ENCODE data around the gene KIF26A. TPM values are rescaled to one million over a fixed set of nuclear protein-coding genes. Genes with fewer than 3 reads are reported as not detected.

The KIF26A gene
- total and polyA plus RNA-seq, 10 donors: 0.72 to 21.9 (median 9.2) TPM

DNA sequence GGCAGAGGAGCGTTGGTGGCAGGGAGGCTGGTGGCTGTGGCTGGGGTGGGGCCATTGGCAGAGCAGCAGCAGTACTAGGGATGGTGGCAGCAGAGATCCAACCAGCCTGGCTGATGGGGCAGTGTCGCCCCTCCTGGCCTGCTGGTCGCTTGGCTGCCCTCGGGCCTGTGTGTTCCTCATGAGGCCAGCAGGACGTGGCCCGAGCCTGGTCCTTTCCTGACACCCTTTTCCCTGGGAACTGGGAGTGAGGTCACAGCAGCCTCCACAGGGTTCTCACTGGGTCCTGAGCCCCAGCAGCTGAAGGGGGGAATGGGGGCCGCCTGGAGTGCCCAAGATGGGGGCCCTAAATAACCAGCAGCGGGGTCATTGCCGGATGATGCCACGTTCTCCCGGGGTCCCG is 46.1 kb downstream of the KIF26A start:
- H3K27ac ChIP-seq: no peak overlapping the region
- no peaks in the 10 kb centered on the region for H3K36me3 ChIP-seq
- TF ChIP-seq POLR2AphosphoS5 (IDR thresholded peaks at IDR 0.05) (peak in 1 of 3 donors; percentile 5), POLR2A (IDR thresholded peaks at IDR 0.05) (no peak)
- WGBS, 5 donors: 63 to 84% (median 73%) methylated on average over 6 to 12 of the region's 12 CpGs; no CpG with 5 or more reads in 1 of the 5 donors
- H3K27me3 ChIP-seq (replicated peaks in 1 of 7): peaks cover 0 to 51% (median 0%) of the 10 kb centered on the region in 7 donors
- DNase-seq: no peak
- no peaks in the 10 kb centered on the region for H3K9me3 ChIP-seq
- H3K4me1 ChIP-seq: peaks cover 0 to 8% (median 3%) of the 10 kb centered on the region in 6 donors
- intact Hi-C loops (cut with DNase I; ENCODE audit: low total_unique reads): no loop called here
- H3K4me3 ChIP-seq: no peak overlapping the region

DNA sequence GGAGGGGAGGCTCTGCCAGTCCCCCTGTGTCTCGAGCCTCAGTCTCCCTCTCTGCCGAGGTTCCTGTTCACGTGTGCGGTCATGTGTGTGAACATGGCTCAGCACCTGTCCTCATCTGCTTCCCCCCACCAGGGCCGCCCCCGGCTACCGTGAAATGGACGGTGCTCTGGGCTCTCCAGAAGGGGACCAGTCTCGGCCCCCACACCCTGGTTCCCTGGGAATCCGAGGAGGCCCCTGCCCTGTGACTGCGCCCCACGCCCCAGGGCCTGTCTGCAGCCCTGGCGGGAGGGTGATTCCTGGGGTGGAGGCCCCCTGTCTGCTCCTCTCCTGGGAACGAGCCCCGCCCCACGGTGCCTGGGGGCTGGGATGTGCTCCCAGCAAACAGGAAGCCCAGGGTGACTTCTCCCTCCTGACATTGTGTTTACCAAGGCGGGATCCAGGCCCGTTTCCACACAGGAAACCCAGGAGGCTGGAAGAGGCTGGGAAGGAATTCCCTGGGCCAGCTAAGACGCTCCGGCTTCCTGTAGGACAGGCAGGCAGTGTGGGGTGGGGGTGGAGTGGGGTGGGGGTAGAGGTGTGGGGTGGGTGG is 46.6 kb downstream of the KIF26A start:
- no peak overlapping the region for H3K27ac ChIP-seq
- peaks cover 0 to 8% (median 3%) of the 10 kb centered on the region in 6 donors for H3K4me1 ChIP-seq
- DNase-seq: no peak
- intact Hi-C loops (cut with DNase I; ENCODE audit: low total_unique reads): no loop called here
- no peaks in the 10 kb centered on the region for H3K9me3 ChIP-seq
- no peak overlapping the region for H3K4me3 ChIP-seq
- WGBS, 5 donors: 45 to 65% (median 49%) methylated on average over 14 to 20 of the region's 20 CpGs
- TF ChIP-seq POLR2A (IDR thresholded peaks at IDR 0.05): no peak
- no peak for TF ChIP-seq POLR2AphosphoS5 (IDR thresholded peaks at IDR 0.05)
- TF ChIP-seq, protein P1, sequence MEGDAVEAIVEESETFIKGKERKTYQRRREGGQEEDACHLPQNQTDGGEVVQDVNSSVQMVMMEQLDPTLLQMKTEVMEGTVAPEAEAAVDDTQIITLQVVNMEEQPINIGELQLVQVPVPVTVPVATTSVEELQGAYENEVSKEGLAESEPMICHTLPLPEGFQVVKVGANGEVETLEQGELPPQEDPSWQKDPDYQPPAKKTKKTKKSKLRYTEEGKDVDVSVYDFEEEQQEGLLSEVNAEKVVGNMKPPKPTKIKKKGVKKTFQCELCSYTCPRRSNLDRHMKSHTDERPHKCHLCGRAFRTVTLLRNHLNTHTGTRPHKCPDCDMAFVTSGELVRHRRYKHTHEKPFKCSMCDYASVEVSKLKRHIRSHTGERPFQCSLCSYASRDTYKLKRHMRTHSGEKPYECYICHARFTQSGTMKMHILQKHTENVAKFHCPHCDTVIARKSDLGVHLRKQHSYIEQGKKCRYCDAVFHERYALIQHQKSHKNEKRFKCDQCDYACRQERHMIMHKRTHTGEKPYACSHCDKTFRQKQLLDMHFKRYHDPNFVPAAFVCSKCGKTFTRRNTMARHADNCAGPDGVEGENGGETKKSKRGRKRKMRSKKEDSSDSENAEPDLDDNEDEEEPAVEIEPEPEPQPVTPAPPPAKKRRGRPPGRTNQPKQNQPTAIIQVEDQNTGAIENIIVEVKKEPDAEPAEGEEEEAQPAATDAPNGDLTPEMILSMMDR (IDR thresholded peaks at IDR 0.05 in 8 of 11, conservative IDR thresholded peaks at IDR 0.05 in 3 of 11): no peak
- H3K27me3 ChIP-seq (replicated peaks in 1 of 7): peaks cover 0 to 51% (median 0%) of the 10 kb centered on the region in 7 donors
- no peaks in the 10 kb centered on the region for H3K36me3 ChIP-seq

DNA sequence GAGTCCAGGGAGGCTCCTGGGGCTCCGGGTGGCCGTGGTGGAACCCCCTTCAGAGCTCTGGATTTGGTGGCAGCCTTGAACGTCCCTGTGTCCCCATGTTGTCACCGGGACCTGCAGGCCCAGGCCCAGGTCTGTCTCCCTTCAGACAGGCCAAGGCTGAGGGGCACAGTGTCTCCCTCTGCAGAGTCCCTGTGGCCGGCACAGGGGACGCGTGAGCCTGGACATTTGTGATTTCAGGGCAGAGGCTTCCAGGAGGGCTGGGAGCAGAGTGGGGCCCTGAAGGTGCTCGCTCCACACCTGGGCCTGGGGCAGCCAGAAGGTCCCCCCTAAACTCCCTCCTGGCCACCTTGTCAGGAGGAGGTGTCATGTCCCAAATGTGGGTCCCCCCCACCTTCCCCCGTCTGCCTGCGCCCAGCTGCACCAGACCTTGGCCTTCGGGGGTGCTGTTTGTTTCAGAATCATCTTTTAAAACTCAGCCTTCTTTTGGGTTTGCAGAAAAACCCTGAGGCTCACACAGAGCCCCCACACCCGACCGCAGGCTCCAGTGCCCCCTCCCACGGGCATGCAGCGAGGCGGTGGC is 47.6 kb downstream of the KIF26A start:
- TF ChIP-seq POLR2AphosphoS5 (IDR thresholded peaks at IDR 0.05): no peak
- TF ChIP-seq, protein P1 (IDR thresholded peaks at IDR 0.05 in 8 of 11, conservative IDR thresholded peaks at IDR 0.05 in 3 of 11): no peak
- no peak for TF ChIP-seq POLR2A (IDR thresholded peaks at IDR 0.05)
- Histone ChIP-seq H3K9me3 (no peaks in the 10 kb centered on the region), H3K27ac (no peak overlapping the region), H3K27me3 (replicated peaks in 1 of 7) (peaks cover 0 to 51% (median 0%) of the 10 kb centered on the region in 7 donors), H3K4me1 (peaks cover 0 to 8% (median 3%) of the 10 kb centered on the region in 6 donors), H3K36me3 (no peaks in the 10 kb centered on the region), H3K4me3 (no peak overlapping the region)
- 65 to 87% (median 80%) methylated on average over 12 to 16 of the region's 16 CpGs for WGBS, 5 donors
- intact Hi-C loops (cut with DNase I; ENCODE audit: low total_unique reads): no loop called here
- no peak for DNase-seq

DNA sequence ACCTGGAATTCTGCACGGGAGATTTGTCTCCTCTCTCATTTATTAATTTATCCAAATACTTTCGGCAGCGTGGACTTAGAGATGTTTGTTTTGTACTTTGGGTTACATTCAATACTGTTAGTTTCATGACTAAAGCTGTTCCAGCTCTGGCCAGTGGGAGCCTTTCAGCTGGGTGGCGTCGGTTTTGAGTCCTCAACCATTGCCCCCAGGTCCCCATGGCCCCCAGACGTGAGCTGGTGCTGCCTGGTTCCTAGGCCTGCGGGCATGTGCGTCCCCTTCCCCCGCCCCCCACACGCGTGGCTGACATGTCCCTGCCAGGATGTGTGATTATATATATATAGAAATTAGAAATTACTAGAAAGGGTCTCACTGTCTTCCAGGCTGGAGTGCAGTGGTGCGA is 48.2 kb downstream of the KIF26A start:
- intact Hi-C loops (cut with DNase I; ENCODE audit: low total_unique reads): no loop called here
- H3K27me3 ChIP-seq (replicated peaks in 1 of 7): peaks cover 0 to 49% (median 0%) of the 10 kb centered on the region in 7 donors
- no peak overlapping the region for H3K27ac ChIP-seq
- 79 to 89% (median 85%) methylated on average over 10 to 12 of the region's 12 CpGs for WGBS, 5 donors
- no peaks in the 10 kb centered on the region for H3K9me3 ChIP-seq
- H3K4me3 ChIP-seq: no peak overlapping the region
- TF ChIP-seq, protein P1 (IDR thresholded peaks at IDR 0.05 in 8 of 11, conservative IDR thresholded peaks at IDR 0.05 in 3 of 11): no peak
- TF ChIP-seq POLR2A (IDR thresholded peaks at IDR 0.05) (no peak), POLR2AphosphoS5 (IDR thresholded peaks at IDR 0.05) (no peak)
- DNase-seq: no peak
- peaks cover 0 to 8% (median 3%) of the 10 kb centered on the region in 6 donors for H3K4me1 ChIP-seq
- H3K36me3 ChIP-seq: no peaks in the 10 kb centered on the region
